CD4-positive, alpha-beta T cell treated with Interleukin-1 beta for 1 hour (primary cell): Measurements from ENCODE around the gene GABPB1.
A peak's percentile ranks its signal among the peaks of the same experiment; 100 is the strongest.

Experiments
- DNase-seq, 2 donors: peaks; one replicate each; pipeline ENCODE4 v3.0.0-alpha.2; 2020 to 2022

The GABPB1 gene

DNA sequence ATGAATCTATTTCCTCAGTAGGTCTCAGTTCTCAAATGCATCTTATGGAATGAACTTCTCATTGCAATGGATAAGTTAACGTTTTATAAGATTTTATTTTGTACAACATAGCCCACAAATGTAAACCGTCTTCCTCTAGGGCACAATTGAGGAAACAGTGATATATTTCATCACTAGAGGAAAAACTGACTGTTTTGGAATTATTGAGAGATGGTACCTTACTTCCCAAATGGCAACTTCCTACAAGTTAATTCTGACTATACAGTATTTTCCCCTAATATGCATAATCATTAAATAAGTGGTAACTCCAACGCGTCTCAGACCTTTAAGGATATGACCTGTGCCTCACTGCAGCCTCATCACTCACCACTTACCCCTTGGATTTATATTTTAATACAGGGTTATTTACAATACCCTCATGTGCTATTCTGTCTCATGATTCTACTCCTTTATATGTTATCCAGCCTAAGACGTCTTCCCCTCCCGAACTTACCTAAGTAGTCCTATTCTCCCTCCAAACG lies 13.3 kb downstream of the GABPB1 start:
- no peak for DNase-seq

DNA sequence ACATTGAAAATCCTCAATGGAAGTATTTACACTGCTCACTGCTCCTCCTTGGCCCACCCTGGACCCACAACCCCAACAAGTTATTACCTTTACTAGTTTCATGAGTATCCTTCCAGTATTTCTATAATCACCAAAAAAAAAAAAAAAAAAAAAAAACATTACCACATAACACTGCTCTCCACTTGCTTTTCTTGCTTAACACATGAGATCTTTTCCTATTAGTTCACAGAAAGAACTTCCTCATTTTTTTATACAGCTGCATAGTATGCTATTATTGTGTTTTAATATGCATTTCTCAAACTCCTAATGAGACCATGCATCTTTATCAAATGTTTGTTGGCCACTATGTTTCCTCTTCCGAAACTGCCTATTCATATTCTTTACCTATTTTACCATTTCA lies 14.6 kb downstream of the GABPB1 start:
- no peak for DNase-seq

DNA sequence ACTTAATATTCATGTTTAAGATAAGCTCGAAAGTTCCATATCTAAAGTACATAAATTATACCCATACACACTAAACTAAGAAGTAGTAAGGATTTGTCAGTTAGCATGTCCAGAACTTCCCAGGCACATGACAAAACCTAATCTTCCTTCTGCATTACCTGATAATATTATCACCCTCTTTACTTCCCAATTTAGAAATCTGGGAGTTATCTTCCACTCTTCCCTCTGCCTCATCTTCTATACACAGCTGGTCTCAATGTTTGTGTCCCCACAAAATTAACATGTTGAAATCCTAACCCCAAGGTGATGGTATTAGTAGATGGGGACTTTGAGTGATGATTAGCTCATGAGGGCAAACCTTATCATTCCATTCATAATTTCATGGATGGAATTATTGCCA lies 15.3 kb downstream of the GABPB1 start:
- no peak for DNase-seq

DNA sequence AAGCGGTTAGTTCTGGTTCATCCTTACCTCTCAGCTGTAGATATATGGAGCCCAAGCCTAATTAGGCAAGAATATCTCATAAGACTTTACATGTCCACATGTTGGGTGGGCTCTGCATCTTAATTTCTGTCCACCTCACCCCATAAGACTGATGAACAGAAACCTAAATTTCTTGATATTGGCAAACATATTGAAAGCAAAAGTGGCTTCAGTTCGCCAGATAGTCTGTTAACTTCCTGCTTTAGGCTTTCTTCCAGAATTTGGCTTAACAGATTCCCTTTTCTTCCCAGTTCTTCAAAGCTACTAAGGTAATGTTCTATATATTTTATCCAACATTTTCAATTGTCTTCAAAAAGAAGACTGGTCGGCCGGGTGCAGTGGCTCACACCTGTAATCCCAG lies 19.7 kb downstream of the GABPB1 start:
- DNase-seq: no peak

DNA sequence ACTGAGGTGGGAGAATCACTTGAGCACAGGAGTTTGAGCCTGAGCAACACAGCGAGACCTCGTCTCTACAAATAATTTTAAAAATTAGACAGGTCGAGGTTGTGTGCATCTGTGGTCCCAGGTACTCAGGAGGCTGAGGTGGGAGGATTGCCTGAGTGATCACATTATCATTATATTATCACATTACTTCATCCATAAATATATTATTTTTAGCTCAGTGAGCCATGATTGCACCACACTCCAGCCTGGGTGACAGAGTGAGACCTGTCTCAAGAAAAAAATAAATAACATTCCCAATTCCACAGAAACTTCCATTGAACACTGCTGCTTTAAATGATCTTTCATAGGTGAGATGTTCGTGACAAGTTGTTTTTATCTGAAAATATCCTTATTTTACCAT lies 21.8 kb downstream of the GABPB1 start:
- no peak for DNase-seq

DNA sequence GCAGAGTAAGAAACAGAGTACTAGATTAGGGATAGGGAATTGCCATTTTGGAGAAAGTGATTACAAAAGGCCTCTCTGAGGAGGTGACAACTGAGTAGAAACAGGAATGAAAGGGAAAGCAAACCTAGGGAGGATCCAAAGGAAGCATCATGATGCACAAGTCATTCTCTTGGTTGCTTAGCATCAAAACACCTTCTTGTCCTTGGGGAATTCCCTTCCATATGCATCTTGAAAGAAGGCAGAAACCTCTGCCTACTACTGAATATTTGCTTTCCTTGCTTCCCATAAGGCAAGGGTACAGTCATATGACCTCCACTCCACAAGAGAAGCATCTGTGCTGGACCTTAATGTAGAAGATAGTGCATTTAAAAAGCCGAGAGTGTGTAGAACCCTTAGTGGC lies 24.1 kb downstream of the GABPB1 start:
- DNase-seq: no peak

DNA sequence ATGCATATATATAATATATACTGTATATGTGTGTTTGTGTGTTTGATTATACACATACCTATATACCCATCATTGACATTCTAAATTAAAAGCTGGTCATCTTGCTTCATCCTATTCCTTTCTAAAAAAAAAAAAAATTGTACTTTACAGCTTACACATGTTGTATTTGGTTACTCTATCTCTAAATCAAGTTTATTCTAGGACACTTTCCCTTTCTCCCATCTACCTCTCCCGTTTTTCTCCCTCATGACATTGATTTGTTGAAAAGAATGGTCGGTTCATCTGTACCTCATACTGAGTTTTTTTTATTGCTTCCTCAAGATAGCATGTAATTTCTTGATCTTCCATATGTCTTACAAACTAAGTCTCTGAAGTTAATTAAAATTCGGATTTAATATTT lies 26.9 kb downstream of the GABPB1 start:
- no peak for DNase-seq

DNA sequence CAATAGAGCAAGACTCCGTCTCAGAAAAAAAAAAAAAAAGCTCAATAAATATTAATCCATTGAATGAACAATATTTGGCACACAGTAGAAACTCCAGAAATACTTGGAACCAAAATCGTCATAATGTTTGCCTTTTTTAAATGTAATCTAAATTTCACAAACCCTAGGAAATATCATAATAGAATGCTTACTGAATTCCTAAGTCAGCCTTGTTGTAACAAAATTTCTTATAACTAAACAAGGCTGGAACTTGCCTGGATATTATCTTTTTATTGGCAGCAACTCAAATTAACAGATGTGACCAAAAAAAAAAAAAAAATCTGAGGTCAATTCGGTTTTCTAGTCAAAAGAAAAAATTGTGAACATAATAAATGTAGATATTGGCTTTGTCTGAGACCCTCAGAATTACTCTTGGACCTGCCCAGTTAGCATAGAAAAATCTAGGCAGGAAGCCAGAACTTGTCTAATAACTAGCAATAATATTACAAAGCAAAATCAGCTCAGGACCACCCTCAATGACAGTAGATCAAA lies 33.3 kb downstream of the GABPB1 start:
- no peak for DNase-seq

DNA sequence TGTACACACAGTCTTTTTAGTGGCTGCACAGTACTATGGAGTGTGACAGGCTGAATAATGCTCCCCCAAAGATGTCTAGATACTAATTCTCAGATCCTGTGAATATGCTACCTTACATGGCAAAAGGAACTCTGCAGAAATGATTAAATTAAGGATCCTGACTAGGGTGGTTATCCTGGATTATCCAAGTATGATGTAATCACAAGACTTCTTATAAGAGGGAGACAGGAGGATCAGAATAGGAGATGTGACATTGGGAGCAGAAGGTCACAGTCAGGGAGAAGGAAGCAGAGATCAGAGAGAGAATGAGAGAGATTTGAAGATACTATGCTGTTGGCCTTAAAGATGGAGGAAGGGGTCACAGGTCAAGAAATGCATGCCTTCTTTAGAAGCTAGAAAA lies 34.5 kb downstream of the GABPB1 start:
- no peak for DNase-seq

DNA sequence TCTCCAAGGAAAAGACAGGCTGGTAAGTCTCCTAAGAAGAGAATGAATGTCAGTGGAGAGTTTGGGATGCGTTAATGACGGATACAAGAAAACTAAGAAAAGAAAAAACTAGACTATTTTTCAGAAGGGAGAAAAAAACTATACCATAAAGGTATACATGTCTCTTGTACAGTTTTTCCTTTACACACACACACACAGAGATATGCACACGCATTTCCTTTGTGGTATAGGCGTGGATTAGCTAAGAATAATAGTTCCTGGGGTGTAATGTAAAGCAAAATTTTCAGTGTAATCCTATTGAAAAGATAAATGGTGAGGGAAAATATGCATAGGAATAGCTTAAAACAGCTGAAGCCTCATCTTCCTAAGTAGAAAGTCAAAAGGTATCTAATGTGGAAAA lies 36.3 kb downstream of the GABPB1 start:
- DNase-seq: no peak

DNA sequence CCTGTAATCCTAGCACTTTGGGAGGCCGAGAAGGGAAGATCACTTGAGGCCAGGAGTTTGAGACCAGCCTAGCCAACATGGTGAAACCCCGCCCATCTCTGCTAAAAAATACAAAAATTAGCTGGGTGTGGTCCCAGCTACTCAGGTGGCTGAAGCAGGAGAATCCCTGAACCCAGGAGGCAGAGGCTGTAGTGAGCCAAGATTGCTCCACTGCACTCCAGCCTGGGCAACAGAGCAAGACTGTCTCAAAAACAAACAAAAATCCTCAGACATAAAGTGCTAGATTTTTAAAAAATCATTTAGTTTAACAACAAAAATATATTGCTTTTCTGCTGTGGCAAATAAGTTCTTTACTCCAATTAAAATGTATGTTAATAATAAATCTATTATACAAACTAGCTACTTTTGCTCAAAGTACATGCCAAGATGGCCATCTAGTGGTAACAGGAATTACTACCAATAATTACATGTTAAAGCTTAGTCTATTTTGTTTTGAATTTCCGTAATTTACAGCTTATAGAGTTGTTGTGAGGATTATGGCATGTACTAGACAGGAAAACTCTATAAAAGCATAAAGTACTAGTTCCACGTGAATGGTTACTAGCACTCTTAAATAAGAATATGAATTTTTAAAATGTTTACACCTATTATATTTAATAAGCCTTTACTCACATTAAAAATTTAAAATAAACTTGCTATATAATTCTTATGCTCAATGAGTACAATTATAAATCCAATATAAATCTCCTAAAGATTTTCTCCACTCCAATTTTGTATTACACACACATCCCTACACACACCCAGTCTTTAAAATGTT lies 39.0 kb downstream of the GABPB1 start:
- DNase-seq: peak in 1 of 2 donors; percentile 57

DNA sequence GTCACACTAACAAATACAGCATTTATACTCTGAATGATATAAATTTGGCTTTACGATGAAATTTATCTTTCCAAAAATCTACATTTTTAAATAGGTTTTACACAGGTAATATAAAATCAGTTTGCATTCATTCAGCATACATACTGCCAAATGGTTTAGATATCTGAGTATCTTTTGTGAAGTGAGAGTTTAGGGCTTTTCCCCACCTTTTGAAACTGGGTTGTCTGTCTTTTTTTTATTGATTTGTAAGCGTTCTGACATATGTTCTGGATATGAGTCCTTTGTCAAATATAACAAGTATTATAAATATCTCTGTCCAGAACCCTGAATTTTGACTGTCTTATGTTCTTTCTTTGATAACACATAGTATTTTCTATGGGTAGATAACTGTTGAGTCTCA lies 42.4 kb downstream of the GABPB1 start:
- DNase-seq: no peak

DNA sequence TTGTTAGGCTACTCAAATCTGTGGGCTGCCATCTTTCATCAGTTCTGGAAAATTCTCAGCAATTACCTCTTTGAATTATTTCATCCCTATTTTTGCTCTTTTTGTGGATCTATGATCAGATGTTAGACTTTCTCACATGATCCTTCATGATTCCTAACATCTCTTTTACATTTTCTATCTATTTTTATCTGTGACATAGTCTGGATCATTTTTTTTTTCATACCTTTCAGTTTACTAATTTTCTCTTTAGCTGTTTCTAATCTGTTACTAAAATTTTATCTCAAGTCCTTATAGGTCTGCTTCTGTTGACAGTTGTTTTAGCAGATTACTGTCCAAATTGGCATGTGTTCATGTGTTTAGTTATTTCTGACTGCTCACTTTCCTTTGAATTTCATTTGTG lies 47.2 kb downstream of the GABPB1 start:
- DNase-seq: no peak

DNA sequence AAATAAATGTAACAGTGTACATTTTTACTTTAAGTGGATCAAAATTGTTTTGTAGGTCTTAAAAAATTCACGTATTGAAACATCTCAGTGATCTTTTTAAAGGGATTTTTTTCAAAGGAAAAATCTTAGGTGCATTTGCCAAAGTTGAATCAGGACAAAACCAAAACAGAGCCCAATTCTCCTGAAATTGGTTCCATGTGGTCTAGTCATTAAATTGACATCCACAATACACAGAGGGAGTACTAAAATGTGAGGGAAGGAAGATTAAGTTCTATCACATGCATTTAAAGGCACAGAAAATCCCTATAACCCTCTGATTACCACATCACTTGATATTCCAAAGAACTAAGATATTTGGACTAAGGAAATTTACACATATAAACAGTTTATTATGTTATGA lies 50.2 kb downstream of the GABPB1 start:
- DNase-seq: no peak

DNA sequence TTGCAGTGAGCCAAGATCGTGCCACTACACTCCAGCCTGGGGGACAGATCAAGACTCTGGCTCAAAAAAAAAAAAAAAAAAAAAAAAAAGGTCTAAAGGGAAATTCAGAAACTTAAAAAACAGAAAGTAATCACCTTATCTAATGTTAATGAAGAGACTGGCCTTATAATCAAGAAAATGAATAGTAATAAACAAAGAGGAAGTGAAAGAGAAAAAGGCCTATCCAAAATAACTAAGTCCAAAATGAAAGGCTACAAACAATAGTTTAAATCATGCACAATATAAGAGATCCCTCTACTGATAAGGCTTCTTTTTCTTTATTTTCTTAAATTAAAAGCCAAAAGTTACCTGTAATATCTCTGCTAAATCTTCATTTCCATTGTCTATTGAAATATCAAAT lies 52.4 kb downstream of the GABPB1 start:
- DNase-seq: no peak

DNA sequence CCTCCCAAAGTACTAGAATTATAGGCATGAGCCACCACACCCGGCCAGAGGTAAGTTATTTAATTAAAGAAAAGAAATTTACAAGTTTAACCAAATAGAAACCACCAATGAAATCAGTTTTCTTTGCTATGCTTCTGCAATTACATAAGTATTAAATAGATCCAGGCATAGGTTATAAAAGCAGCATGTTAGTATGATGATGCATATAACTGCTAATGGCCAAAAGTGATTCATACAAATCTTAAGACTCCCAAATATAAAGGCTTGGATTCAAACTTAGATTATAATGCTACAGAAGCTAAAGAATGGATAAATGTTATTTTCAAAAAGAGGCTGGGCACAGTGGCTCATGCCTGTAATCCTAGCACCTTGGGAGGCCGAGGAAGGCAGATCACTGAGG lies 56.7 kb downstream of the GABPB1 start:
- no peak for DNase-seq

DNA sequence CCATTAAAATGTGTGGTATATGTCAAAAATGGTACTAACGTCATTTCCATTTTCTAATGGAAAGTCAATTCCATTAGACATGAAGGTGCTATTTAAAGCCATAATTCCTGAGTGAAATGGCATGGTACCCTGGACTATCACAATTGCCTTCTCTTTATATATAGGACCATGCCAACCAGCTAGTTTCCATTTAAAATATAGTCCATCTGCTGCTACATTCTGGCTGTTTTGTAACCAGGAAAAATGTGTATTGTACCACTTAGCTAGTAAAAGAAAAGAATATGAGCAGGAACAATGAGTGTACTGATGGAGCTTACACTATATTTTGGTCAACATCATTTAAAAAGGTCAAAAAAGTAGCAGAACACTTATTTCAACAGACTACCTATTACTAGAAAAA lies 59.0 kb downstream of the GABPB1 start:
- no peak for DNase-seq

DNA sequence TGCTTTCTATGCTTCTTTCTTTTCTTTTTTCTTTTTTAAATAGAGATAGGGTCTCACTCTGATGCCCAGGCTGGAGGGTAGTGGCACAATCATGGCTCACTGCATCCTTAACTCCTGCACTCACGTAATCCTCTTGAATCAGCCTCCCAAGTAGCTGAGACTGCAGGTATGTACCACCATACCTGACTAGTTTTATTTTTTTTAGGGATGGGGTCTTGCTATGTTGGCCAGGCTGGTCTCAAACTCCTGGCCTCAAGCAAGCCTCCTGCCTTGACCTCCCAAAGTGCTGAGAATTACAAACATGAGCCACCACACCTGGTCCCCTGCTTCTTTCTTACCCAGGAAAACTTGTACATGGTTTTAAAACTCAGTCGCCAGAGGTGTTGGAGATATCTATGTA lies 65.2 kb downstream of the GABPB1 start:
- DNase-seq: no peak

DNA sequence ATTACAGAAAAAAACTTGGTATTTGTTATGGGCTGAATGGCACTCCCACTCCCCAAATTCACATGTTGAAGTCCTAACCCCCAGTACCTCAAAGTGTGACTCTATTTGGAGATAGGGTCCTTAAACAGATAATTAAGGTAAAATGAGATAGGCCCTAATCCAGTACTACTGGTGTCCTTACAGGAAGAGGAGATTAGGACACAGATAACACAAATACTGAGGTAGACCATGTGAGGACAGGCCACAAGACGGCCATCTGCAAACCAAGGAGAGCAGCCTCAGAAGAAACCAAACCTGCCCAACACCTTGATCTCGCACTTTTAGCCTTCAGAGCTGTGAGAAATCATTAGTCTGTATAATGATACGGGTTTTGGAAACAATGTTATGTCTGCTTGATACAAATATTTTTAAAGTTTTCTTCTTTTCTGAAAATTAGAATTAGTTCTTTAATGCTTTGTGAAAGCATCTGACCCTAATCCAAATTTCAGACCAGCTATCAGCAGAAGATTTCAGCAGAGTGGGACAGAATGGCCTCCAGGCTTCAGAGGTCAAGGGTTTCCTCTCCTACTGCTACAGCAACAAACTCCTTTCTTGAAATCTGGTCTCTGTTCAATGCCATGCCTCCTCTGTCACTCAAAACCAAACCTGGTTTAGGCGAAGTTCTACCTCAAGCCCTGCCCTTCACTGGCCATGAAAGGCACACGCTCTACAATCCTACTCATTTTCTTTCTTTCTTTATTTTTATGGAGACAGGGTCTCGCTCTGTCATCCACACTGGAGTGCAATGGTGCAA lies 67.5 kb downstream of the GABPB1 start:
- no peak for DNase-seq

DNA sequence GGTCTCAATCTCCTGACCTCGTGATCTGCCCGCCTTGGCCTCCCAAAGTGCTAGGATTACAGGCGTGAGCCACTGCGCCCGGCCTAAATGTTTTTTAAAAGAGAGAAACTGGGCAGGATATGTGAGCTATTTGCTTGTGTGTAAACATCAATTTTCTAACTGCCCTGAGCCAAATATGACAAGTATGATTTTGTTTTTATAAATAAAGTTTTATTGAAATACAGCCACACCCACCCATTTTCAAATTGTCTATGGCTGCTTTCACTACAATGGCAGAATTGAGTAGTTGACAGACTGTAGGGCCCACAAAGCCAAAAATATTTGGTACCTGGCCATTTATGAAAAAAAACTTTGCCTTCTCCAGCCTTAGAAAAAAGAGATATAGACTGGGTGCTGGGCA lies 73.6 kb downstream of the GABPB1 start:
- no peak for DNase-seq

DNA sequence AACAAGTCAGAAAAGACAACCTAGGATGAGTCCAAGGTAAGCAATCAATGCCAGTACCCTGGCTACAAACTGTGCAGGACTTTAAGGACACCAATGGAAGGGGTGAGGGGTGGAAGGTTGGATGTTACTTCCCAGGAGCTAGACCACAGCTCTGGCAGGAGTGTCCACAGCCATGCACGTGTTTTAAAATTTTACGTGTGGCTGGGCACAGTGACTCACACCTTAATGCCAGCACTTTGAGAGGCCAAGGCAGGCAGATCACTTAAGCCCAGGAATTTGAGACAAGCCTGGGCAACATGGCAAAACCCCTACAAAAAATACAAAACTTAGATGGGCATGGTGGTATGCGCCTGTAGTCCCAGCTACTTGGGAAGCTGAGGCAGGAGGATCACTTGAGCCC lies 74.7 kb downstream of the GABPB1 start:
- no peak for DNase-seq

DNA sequence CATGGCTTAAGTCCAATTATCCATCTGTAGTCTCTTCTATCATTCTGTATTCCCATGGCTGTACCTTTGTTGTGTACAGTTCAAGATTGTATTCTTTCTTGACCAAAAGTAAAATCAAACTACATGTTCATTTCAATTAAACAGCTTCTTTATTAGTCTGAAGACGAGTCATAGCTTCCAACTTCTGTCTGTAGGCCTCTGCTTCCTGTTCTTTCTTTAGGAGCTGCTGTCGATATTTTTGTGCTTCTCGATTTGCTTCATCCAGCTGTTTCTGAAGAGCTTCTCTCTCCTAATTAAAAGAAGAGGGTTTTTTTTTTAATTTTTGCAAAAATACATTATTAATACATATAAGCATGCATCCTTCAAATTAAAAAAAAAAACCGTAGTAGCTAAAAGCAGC lies 76.5 kb downstream of the GABPB1 start:
- no peak for DNase-seq

DNA sequence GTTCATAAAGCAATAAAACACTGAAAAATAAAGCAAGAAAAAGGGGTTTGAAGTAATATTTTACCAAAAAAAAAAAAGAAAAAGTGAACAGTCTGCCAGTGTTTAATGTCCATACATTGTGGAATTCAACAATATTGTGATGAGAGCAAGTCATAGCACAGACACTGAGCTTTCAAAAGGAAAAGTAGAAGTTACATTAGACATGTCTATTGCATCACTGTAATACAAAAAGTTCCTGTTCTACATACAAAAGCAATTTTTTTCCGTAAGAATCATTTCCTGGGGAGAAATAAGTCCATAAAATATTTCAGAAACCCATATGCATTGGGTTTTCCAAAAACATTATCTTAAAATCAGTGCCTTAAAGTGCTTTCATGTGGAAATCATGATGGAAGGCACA lies 77.6 kb downstream of the GABPB1 start:
- DNase-seq: no peak

DNA sequence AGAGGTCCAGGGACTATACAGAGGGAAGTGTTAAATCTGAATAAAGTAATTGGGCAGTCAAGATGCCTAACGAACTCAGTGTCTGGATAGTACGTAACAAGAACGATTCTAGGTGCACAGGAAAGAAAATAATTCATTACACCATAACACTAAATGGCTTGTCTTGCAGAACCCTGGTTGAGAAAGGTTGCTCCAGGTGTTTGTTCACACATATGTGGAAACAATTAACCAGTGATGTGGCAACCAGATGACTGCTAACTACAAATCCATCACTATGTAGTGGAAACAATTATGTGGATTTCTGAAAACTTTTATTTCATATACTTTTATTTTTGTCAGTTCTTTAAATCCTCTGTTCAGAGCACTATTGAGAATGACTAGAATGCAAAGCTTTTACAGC lies 79.1 kb downstream of the GABPB1 start:
- DNase-seq: no peak
